AG04449 (cell line): ENCODE results near the gene MAPT.
"Not testable (repeated sequence)": the region's sequence is repeated elsewhere in the genome, so short reads cannot be mapped to it uniquely, and the experiment has no call there.

ENCODE experiments used
- CTCF ChIA-PET: fragments of 350-600 bp; formaldehyde crosslinking; extraction: SDS; loops from one replicate; lab custom pipeline; 2021; ENCODE audit warnings: antibody characterized with exemption; lab: Yijun Ruan, JAX
- POLR2A ChIA-PET: fragments of 400-600, 350-600 bp; formaldehyde crosslinking; extraction: SDS; loops from one replicate; lab custom pipeline; 2020; ENCODE audit warnings: antibody characterized with exemption, inconsistent platforms; lab: Yijun Ruan, JAX
- DNase-seq: peaks from one replicate; pipeline ENCODE4 v3.0.0-alpha.2; 2010; ENCODE audit warnings: low read depth, low spot score
- H3K4me3 ChIP-seq: 2 replicates; pipeline ENCODE4 v1.5.1; 2011; ENCODE audit warnings: low read depth, mild to moderate bottlenecking, control low read depth, low read length
- CTCF ChIP-seq: IDR thresholded peaks from one replicate; pipeline ENCODE4 v1.5.1; 2011; ENCODE audit warnings: mild to moderate bottlenecking, moderate library complexity, low read length, control low read depth, inconsistent platforms; ENCODE audit not compliant: insufficient read depth; ENCODE audit errors: missing control alignments

The MAPT gene

DNA sequence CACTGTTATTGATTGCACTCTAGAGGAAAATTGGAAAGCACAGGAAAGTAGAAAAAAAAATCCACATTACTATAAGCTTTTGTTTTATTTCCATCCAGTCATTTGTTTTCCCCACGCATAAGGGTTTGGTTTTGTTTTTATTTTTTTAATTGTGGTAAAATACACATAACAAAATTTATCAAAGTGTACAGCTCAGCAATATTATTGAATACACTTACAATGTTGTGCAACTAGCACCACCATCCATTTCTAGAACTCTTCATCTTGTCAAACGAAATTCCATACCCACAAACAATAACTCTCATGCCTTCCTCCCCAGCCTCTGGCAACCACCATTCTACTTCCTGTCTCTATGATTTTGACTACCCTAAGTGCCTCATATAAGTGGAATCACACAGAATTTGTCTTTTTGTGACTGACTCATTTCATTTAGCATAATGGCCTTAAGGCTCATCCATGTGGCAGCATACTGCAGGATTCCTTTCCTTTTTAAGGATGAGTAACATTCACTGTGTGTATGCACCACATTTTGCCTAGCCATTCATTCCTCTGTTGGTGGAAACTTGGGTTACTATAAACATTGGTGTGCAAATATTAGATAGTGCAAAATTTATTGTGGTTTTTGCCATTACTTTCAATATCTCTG lies 38.5 kb upstream of the MAPT start:
- TF ChIP-seq CTCF: no peak
- no peak overlapping the region for H3K4me3 ChIP-seq
- CTCF ChIA-PET: interaction anchor here (1.6 kb wide), 1 partner anchor 24 kb away, joined by 7 read pairs; no protein-coding TSS in a partner anchor
- no peak for DNase-seq
- POLR2A ChIA-PET: no interaction called here

DNA sequence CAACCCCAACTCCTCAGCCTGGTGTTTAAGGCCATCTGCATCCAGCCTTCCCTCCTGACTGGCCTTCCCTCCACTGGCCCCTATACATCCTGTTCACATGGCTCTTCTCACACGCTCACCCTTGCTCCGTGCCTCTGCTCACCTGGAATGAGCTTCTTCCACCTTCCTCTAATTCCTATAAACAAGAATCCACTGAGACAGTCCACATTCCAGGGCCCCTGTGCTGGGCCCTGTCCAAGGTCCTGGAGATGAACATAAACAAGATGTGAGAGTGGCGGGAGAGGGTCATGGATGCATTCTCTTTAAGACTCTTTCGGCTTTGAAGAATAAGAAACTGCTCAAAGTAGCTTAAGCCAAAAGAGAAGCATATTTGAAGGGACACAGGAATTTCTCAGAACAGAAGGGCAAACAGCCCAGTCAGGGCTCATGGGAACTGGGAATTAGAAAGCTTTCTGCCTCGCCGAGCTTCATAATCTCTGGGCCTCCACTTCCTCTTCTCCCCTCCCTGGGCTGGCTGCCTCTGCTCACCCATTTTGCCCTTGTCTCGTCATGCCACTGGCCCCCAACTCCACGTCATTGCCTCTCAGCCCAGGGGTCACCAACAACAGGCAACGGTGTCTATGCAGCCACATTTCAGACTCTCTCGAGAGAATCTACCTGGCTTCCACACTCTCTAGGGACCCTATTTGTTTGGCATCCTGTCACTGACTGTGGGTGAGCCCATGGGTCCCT lies 36.2 kb upstream of the MAPT start:
- H3K4me3 ChIP-seq: no peak overlapping the region
- DNase-seq: no peak
- ChIA-PET POLR2A (no interaction called here), CTCF (no interaction called here)
- no peak for TF ChIP-seq CTCF

DNA sequence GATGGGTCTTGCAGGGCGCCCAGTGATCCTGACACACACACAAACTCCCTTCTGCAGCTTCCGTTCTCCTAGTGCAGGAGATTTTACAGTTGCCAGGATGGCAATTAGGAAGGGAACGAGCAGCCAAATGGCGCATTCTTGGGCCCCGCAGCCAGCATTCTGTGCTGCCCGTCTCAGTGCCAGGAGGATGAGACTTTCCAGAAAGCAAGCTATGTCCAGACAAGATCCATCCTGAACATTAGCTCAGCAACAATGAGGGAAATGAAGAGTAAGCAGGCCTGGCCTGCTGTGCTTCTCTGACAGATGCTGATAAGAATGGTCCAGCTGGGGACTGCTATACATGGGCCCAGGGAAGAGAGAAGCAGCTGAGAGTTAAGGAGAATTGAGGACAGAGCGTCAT lies 33.2 kb upstream of the MAPT start:
- POLR2A ChIA-PET: no interaction called here
- no peak for TF ChIP-seq CTCF
- H3K4me3 ChIP-seq: no peak overlapping the region
- CTCF ChIA-PET: interaction anchor here (0.5 to 1.3 kb wide), 3 partner anchors 9 to 221 kb away, joined by 3 to 4 read pairs (median 4); no protein-coding TSS in a partner anchor
- no peak for DNase-seq

DNA sequence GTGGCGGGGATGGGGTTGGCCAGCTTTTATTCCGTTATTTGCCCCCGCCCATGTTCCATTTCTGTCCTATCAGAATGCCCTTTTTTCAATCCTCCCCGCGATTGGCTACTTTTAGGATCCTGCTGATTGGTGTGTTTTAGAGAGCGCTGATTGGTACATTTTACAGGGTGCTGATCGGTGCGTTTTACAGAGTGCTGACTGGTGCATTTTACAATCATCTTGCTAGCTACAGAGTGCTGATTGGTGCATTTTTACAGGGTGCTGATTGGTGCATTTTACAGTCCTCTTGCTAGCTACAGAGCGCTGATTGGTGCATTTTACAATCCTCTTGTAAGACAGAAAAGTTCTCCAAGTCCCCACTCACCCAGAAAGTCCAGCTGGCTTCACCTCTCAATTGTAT lies 32.2 kb upstream of the MAPT start:
- CTCF ChIA-PET: interaction anchor here (1.3 kb wide), 1 partner anchor 10 kb away, joined by 4 read pairs; no protein-coding TSS in a partner anchor
- DNase-seq, POLR2A ChIA-PET: not testable (repeated sequence)

GRCh38 chr17:45863857-45864654 lies 30.3 kb upstream of the MAPT start:
- POLR2A ChIA-PET: no interaction called here
- no peak for DNase-seq
- no peak for TF ChIP-seq CTCF
- CTCF ChIA-PET: interaction anchor here (0.9 kb wide), 1 partner anchor 12 kb away, joined by 4 read pairs; no protein-coding TSS in a partner anchor
- no peak overlapping the region for H3K4me3 ChIP-seq

More for the DNA sequence above, 32.2 kb upstream of the MAPT start:
- H3K4me3 ChIP-seq: not testable (repeated sequence)

- ChIA-PET POLR2A (no interaction called here), CTCF (interaction anchor here (0.7 kb wide), 1 partner anchor 15 kb away, joined by 3 read pairs; no protein-coding TSS in a partner anchor)
- no peak overlapping the region for H3K4me3 ChIP-seq
- no peak for DNase-seq
- no peak for TF ChIP-seq CTCF
Observed at GRCh38 chr17:45867171-45867570, 27.2 kb upstream of the MAPT start.
